Measurements from ENCODE around the gene MEIKIN.
A peak's percentile ranks its signal among the peaks of the same experiment; 100 is the strongest.

Gene MEIKIN

GRCh38 chr5:131979816-131980215 is 34.4 kb upstream of the MEIKIN start:
- H3K4me3 Mint-ChIP-seq: no peak overlapping the region
- H3K27ac Mint-ChIP-seq: no peak overlapping the region
- peaks cover 36% of the 10 kb centered on the region for H3K4me1 Mint-ChIP-seq
- no peaks in the 10 kb centered on the region for H3K27me3 Mint-ChIP-seq
- no peak for DNase-seq
- ATAC-seq: no peak
- H3K9me3 Mint-ChIP-seq: no peaks in the 10 kb centered on the region

GRCh38 chr5:131977212-131977604 is 31.7 kb upstream of the MEIKIN start:
- Mint-ChIP-seq H3K4me1 (peaks cover 39% of the 10 kb centered on the region), H3K27ac (peak overlapping the region in 1 of 2 donors; percentile 79), H3K4me3 (peak overlapping the region in 1 of 2 donors; percentile 19), H3K27me3 (no peaks in the 10 kb centered on the region), H3K9me3 (no peaks in the 10 kb centered on the region)
- ATAC-seq (no peak), DNase-seq (no peak)

GRCh38 chr5:131976414-131977211 is 31.1 kb upstream of the MEIKIN start:
- H3K27me3 Mint-ChIP-seq: no peaks in the 10 kb centered on the region
- H3K9me3 Mint-ChIP-seq: no peaks in the 10 kb centered on the region
- H3K27ac Mint-ChIP-seq: peak overlapping the region; percentile 28 to 79
- DNase-seq: no peak
- no peak for ATAC-seq
- H3K4me1 Mint-ChIP-seq: peaks cover 39% of the 10 kb centered on the region
- H3K4me3 Mint-ChIP-seq: peak overlapping the region in 1 of 2 donors; percentile 19

- peak; percentile 15 to 26 for DNase-seq
- H3K9me3 Mint-ChIP-seq: no peaks in the 10 kb centered on the region
- H3K4me1 Mint-ChIP-seq: peaks cover 39% of the 10 kb centered on the region
- H3K27me3 Mint-ChIP-seq: no peaks in the 10 kb centered on the region
- H3K4me3 Mint-ChIP-seq: peak overlapping the region; percentile 81 to 83
- H3K27ac Mint-ChIP-seq: peak overlapping the region; percentile 96 to 98
- peak; percentile 65 for ATAC-seq
Measured at GRCh38 chr5:131974956-131975726, 29.7 kb upstream of the MEIKIN start.

GRCh38 chr5:131974622-131974955 is 29.1 kb upstream of the MEIKIN start:
- DNase-seq: peak in 1 of 2 donors; percentile 18
- no peaks in the 10 kb centered on the region for H3K9me3 Mint-ChIP-seq
- peak overlapping the region; percentile 96 to 98 for H3K27ac Mint-ChIP-seq
- peaks cover 39% of the 10 kb centered on the region for H3K4me1 Mint-ChIP-seq
- no peaks in the 10 kb centered on the region for H3K27me3 Mint-ChIP-seq
- peak; percentile 41 for ATAC-seq
- H3K4me3 Mint-ChIP-seq: peak overlapping the region; percentile 81 to 83

- Mint-ChIP-seq H3K9me3 (no peaks in the 10 kb centered on the region), H3K4me1 (peaks cover 39% of the 10 kb centered on the region), H3K4me3 (no peak overlapping the region), H3K27ac (no peak overlapping the region), H3K27me3 (no peaks in the 10 kb centered on the region)
- no peak for DNase-seq
- ATAC-seq: no peak
Measured at GRCh38 chr5:131974016-131974415, 28.6 kb upstream of the MEIKIN start.

- no peak overlapping the region for H3K27ac Mint-ChIP-seq
- H3K4me1 Mint-ChIP-seq: peaks cover 39% of the 10 kb centered on the region
- H3K27me3 Mint-ChIP-seq: no peaks in the 10 kb centered on the region
- H3K4me3 Mint-ChIP-seq: no peak overlapping the region
- ATAC-seq: no peak
- no peak for DNase-seq
- H3K9me3 Mint-ChIP-seq: no peaks in the 10 kb centered on the region
Measured at GRCh38 chr5:131973089-131973712, 27.7 kb upstream of the MEIKIN start.

- ATAC-seq (no peak), DNase-seq (no peak)
- no peak overlapping the region for H3K4me3 Mint-ChIP-seq
- H3K9me3 Mint-ChIP-seq: no peaks in the 10 kb centered on the region
- H3K27me3 Mint-ChIP-seq: no peaks in the 10 kb centered on the region
- H3K27ac Mint-ChIP-seq: no peak overlapping the region
- no peaks in the 10 kb centered on the region for H3K4me1 Mint-ChIP-seq
Measured at GRCh38 chr5:131968396-131968954, 23.0 kb upstream of the MEIKIN start.

- no peak overlapping the region for H3K4me3 Mint-ChIP-seq
- no peaks in the 10 kb centered on the region for H3K9me3 Mint-ChIP-seq
- no peaks in the 10 kb centered on the region for H3K4me1 Mint-ChIP-seq
- H3K27me3 Mint-ChIP-seq: no peaks in the 10 kb centered on the region
- peak overlapping the region in 1 of 2 donors; percentile 27 for H3K27ac Mint-ChIP-seq
- no peak for DNase-seq
- no peak for ATAC-seq
Measured at GRCh38 chr5:131966551-131966950, 21.1 kb upstream of the MEIKIN start.

- H3K4me3 Mint-ChIP-seq: no peak overlapping the region
- DNase-seq: no peak
- no peak for ATAC-seq
- H3K9me3 Mint-ChIP-seq: no peaks in the 10 kb centered on the region
- H3K27me3 Mint-ChIP-seq: no peaks in the 10 kb centered on the region
- no peaks in the 10 kb centered on the region for H3K4me1 Mint-ChIP-seq
- peak overlapping the region in 1 of 2 donors; percentile 27 for H3K27ac Mint-ChIP-seq
Measured at GRCh38 chr5:131965826-131966415, 20.5 kb upstream of the MEIKIN start.

GRCh38 chr5:131959906-131960305 is 14.4 kb upstream of the MEIKIN start:
- Mint-ChIP-seq H3K27me3 (no peaks in the 10 kb centered on the region), H3K4me3 (no peak overlapping the region), H3K9me3 (no peaks in the 10 kb centered on the region), H3K27ac (no peak overlapping the region), H3K4me1 (peaks cover 16% of the 10 kb centered on the region)
- ATAC-seq (peak; percentile 59), DNase-seq (no peak)

GRCh38 chr5:131959136-131959535 is 13.7 kb upstream of the MEIKIN start:
- H3K27me3 Mint-ChIP-seq: no peaks in the 10 kb centered on the region
- H3K27ac Mint-ChIP-seq: no peak overlapping the region
- DNase-seq (no peak), ATAC-seq (no peak)
- H3K4me1 Mint-ChIP-seq: peaks cover 16% of the 10 kb centered on the region
- H3K4me3 Mint-ChIP-seq: no peak overlapping the region
- H3K9me3 Mint-ChIP-seq: no peaks in the 10 kb centered on the region

- Mint-ChIP-seq H3K27ac (peak overlapping the region in 1 of 2 donors; percentile 51), H3K27me3 (no peaks in the 10 kb centered on the region), H3K4me3 (no peak overlapping the region), H3K4me1 (peaks cover 16% of the 10 kb centered on the region), H3K9me3 (no peaks in the 10 kb centered on the region)
- no peak for ATAC-seq
- no peak for DNase-seq
Measured at GRCh38 chr5:131957721-131958441, 12.4 kb upstream of the MEIKIN start.

- Mint-ChIP-seq H3K27me3 (no peaks in the 10 kb centered on the region), H3K9me3 (no peaks in the 10 kb centered on the region), H3K27ac (no peak overlapping the region), H3K4me3 (no peak overlapping the region), H3K4me1 (peaks cover 9% of the 10 kb centered on the region)
- peak; percentile 58 for ATAC-seq
- no peak for DNase-seq
Measured at GRCh38 chr5:131953969-131954368, 8.5 kb upstream of the MEIKIN start.

All from stimulated activated naive CD8-positive, alpha-beta T cell treated with anti-CD3 and anti-CD28 coated beads, Interleukin-15, amount 100 ng/mL, for 72 hours (primary cell).